Smooth muscle cell of the brain vasculature (primary cell): ENCODE data around the gene DOCK2.

ENCODE experiments used
- DNase-seq: peaks from one replicate; pipeline ENCODE4 v3.0.0-alpha.2; 2012; ENCODE audit warnings: low read depth, low spot score

Gene DOCK2

DNA sequence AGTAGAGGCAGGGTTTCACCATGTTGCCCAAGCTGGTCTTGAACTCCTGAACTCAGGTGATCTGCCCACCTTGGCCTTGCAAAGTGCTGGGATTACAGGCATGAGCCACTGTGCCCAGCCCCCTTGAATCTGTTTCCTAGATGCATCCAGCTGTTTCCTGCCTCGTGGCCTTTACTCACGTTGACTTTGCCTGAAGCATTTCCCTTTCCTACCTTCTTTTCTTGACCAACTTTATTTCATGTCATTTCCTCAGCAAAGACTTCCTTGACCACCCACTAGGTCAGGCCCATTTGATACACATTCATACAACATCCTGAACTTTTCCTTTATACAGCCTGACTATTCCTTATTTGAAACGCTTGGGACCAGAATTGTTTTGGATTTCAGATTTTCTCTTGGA is 51.0 kb downstream of the DOCK2 start:
- DNase-seq = no peak

DNA sequence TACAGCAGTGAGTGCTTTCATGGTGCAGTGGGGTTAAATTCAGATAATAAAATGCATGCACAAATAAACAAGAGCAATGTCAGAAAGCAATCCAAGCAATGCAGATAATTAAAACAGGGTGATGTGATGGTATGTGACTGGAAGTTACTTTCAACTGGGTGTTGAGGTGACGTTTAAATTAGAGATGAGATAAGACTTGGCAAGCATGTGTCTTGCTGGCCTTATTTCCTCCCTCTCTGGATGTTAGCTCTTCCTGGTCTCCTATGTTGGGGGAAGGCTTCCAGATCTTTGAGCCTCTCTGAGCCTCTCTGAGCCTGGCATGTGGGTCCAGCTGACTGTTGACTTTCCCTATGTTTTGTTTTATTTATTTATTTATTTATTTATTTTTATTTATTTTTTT is 54.4 kb downstream of the DOCK2 start:
- DNase-seq = no peak

DNA sequence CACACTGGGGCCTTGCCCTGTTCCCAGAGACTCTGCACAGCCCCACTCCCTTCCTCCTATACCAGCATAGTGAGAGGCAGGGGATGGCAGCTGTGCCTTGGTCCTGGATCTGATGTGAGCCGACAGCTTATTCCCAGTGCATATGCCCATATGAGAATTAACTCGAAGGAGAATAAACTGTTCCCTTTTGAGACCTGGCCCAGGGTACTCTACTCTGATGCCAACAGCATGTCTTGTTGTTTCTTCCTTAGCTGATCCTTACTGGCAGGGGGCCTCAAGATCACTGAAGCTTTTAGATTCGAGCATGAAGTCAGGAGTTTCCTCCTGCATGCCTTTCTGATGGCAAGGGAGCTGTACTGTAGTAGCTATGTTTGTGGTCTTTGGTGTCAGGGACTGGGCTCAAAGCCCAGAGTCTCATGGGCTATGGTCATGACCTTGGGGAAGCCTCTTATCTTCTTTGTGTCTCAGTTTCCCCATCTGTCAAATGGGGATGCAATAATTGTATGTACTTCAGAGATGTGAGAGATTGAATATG is 57.1 kb downstream of the DOCK2 start:
- no peak for DNase-seq

DNA sequence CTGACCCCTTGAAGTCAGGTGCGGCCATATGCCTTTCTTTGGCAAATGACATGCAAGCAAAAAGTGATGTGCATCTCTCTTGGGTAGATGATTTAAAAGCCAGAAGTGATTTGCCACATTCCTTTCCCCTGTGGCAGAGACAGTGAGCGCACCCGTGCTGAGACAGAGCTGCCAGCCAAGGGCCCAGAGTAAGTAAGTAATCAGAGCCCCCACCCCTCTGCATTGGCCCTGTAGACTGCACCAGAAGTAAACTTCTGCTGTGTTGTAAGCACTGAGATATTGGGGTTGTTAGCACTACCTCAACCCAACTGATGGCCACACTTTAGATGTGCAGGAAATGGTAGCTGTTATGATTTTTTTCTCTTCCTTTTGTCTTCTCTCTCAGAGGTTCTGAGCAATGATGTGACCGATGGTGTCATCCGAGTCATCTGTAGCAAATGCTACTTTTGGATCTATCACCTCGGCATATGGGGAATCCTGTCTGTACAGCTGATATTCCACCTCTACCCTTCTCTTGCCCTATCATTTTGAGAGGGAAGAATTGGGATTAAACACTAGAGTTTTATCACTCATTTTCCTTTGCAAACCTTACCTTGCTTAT is 58.0 kb downstream of the DOCK2 start:
- no peak for DNase-seq

DNA sequence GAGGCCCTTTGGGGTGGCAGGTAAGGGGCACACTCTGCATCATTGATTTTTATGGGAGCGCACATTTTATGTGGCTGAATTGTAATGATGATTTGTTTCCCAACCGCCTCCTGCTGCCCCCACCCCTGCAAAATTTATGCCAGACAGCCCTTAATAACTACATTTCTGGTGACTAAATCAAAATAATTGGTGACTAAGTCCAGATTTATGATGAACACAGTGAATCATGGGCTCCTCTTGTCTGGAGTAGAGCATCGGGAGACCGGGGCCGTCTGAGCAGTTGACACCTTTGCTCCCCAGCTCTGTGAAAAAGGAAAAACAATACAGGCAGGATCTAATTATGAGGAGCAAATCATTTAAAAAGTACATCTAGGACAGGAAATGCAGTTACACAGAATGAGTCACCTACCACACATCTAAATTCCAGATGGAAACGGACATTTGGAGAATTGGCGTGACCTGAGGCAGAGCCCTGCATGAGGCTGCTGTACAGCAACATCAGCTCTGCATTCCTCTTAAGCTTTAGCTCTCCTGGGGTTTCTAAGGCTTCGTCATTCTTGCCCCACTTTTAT is 58.9 kb downstream of the DOCK2 start:
- peak; percentile 85 for DNase-seq

DNA sequence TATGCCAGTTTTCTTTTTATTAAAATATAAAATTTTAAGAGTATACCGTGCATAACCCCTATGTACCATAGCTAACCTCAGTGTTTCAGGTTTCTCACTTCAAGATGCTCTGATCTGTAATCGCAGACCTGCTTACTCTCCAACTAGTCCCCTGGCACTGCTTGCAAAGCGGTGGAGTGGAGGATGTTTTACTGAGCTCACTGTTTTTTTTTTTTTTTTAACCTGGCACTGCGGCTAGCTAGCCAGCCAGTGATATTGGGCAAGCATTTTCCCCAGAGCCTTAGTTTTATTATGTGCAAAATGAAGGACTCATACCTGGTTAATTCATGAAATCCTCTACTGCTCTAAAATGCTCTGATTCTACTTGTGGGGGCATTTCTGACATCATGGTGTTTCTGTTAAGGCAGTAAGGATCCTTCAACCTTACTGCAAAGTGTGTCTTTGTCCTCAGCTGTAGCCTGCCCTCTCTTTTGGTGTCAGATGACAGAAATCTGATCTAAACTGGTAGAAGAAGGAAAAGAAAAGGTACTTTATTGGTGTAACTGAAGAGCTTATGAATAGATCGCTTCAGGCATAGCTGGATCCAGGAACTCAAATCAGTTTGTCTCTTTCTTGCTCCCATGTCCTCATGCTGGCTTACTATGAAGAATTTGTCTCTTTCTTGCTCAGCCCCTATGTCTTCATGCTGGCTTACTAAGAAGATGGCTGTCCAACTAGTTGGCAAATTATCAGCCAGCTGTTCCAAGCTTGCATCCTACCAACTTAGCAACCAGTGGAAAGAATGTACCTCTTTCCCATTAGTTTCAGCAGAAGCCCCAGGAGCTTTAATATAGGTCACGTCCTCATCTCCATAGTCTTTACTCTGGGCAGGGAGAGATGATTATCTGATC is 59.8 kb downstream of the DOCK2 start:
- DNase-seq = no peak

DNA sequence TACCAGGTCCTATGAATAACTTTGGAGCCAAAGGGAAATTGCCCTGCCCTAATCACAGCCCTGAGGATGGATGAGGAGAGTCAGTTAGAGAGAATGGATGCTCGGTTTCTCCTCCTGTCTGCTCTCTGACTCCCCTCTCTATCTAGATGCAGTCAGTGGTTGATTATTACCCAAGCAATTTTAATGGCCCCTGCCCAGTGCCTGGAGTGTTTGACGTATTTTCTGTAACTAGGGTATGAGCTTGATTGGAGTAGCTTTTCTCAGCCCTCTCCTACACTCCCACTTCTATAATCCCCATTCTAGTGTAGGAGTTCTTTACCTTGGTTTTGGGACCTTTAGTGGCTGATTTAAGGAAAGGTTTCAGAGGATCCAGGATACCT is 60.4 kb downstream of the DOCK2 start:
- DNase-seq = no peak

DNA sequence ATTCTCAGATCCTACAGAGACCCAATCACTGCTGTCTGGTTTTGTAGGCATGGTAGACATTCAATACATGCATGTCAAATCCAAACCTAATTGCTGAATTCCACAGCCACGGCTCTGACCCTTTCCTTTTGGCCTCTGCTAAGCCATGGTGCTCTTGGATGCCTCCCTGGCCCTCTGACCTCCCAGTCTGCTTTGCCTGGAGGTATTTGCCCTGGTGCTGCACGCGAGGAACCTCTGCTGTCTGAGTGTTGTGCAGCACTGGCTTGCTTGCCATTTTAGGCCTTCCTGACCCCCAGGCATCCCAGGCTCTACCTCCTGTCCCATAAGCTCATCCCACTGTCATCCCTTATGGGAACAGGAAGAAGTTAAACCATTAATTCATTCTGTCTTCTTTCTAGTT is 60.9 kb downstream of the DOCK2 start:
- DNase-seq = no peak

DNA sequence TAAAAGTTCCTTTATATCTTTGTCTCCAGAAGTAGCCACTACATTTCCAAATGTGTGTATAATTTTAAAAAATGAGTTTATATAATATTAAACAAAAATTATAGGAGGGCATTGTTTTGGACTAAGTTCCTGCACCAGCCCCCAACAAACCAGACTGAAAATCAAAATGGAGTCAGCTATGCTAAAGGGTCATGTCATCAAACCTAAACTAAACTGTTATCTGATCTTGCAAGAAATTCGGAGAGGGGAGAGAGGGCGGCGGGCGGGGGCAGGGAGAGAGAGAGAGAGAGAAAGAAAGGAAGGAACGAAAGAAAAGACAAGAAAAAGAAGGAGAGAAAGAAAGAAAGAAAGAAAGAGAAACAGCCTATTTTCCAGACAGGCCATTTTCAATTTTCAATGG is 63.5 kb downstream of the DOCK2 start:
- DNase-seq = no peak

DNA sequence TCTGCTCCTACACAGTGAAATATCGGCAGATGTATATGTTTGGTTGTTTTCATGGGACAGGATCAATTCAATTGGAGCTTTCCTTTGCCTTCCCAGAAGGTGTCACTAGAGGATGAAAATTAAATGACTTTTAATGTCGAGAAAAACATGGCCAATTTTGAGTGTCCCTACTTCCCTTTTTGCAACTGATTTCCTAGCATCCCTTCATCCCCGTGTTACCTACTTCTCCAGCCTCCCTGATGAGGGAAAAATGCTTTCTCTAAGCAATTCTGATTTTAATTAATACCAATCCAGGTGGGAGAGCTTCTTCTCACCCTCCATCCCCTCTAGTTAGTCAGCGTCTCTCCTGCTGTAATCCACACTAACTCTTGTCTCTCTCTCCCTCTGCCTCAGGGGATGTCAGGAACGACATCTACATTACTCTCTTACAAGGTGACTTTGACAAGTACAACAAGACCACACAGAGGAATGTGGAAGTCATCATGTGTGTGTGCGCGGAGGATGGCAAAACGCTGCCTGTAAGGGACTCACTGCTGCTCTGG is 64.9 kb downstream of the DOCK2 start:
- no peak for DNase-seq

DNA sequence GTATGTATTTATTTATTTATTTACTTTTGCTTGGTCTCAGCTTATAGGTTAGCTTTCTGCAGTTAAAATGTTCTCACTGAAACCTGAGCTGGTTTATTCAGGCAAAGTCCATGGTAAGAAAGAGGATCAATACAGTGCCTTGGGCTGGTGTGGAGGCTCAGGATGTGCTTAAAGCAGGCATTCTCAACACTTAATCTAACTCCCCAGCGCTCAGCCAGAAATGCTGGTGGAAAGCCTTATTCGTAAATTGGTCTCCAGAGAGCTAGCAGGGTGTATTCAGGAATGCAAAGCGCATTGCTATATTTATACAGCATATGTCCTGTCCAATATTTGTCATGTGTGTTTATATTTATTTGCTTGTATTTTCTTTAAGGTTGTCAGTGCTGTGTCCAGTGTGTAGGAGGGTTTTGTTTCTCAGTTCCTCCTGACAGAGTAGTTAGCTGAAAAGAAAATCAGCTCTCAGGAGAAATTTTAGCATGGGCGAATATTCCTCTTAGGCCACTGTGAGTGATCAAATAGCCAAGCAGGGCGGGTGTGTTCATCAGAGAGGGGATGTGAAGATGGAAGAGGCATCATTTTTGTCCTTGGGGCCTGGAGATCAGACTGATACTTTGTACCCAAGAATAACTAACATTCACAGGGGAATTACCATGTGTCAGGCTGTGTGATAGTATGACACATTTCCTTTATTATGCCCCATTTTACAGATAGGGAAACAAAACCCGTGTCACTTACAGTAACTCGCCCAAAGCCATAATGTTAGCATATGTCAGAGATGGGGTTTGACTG is 65.8 kb downstream of the DOCK2 start:
- no peak for DNase-seq

DNA sequence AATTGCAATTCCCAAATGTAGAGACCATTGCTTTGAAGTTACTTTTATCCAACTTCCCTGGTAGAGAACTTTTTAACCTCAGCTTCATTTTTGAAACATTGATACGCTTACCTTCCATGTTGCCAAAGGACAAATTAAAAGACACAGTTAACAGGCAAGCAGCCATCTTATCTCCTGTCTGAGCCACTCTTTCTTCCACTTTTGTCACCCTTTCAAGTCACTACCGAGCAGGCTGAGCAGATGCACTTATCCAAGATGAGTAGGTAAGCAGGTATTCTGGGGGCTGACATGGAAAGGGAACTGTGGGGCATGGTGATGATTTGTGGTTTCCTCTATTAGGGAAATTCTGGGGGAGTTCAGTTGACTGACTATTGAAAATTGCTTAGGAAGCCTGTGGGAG is 66.7 kb downstream of the DOCK2 start:
- no peak for DNase-seq

DNA sequence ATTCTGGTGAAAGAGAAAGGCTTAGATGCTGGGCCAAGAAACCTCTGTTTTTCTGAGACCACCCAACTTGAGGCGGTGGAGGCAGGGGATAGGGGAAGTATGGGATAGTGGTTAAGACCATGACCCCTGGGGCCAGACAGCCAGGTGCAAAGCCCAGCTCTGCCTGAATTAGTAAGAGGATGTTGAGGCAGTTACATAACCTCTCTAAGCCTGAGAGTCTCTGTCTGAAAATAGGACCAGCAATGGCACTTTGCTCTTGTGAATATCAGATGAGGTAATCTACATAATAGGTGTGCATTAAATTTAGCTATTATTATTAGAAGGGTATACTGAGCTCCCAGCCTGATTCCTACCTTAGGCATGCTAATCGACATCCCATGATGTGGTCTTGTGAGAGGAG is 68.2 kb downstream of the DOCK2 start:
- no peak for DNase-seq

DNA sequence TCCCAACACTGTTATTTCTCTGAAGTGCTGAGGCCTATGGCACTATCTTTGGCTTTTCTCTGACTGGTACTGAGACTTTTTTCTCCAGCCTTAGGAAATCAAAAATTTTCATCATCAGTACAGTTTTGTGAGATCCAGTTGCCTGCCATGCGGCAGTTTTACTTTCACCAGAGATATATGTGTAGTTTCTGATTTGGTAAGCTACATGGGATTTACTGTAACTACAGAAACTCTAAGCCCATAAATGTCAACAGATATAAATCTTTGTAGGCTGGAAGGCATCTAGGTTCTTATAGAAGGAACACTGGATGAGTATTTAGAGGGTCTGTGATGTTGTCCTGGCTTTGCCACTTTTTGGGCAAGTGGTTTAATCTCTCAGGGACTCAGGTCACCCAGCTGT is 69.0 kb downstream of the DOCK2 start:
- DNase-seq = no peak

DNA sequence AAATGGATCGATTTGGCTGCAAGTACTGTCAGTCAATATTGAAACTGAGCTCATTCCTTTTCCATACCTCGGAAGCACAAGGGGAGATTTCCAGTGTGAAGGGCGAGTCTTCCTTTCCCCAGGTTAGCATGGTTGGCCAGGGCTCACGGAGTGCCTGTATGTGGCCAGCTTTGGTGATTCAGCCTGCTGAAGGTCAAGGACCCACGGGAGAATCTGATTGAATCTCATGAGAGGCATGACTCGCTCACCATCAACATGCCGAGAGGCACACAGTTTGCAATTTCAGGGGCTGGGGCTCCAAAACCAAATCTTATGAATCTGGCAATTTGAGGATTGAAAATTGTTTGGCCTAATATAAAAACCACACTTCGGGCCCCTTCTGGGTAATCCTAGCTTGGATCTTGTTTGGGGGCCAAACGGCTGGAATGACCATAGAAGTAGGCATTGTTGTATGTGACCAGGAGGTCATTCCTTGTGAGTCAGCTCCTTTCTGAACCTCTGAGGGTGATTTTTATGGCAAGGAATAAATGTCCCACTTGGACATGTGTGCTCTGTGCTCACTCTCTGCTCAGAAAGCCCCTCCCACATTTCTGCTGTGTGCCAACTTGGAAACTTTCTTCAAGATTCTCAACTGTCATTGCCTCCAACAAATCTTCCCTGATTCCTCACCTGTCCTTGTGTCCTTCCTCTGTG is 69.8 kb downstream of the DOCK2 start:
- DNase-seq = no peak

DNA sequence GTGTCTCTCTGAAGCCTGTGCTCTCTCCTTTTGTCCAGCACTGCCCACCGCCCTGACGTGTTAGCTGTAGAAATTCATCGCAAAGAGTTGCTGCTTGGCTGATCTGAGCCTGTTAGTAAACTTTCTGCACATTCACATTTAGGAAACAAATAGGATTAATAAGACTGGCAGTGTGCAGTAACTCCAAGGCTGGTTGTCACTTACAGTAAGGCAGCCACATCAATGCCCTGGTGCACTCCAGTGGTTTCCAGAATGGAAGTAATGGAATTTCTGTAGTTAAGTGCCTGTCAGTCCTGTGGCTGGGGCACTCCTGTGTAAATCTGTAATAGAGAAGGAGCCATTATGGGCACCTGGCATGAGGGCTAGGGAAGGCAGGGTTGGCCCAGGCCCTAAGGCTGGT is 70.6 kb downstream of the DOCK2 start:
- DNase-seq = no peak

DNA sequence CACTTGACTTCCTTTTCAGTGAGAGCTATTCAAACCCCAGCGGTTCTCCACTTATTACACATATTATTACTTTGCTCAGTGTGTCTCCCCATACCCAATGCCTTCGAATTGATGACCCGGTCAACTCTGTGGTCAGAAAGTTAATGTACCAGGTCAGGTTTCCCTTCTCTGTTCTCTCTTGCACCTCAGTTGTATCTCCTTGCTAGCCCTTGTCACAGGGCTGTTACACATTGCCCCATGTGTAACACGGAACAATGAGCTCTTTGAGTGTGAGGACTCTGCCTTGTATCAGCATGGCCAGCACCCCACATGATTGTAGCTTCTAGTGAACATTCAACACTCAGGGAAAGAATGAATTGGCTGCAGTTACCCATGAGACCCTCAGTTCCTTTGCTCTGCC is 73.6 kb downstream of the DOCK2 start:
- no peak for DNase-seq

DNA sequence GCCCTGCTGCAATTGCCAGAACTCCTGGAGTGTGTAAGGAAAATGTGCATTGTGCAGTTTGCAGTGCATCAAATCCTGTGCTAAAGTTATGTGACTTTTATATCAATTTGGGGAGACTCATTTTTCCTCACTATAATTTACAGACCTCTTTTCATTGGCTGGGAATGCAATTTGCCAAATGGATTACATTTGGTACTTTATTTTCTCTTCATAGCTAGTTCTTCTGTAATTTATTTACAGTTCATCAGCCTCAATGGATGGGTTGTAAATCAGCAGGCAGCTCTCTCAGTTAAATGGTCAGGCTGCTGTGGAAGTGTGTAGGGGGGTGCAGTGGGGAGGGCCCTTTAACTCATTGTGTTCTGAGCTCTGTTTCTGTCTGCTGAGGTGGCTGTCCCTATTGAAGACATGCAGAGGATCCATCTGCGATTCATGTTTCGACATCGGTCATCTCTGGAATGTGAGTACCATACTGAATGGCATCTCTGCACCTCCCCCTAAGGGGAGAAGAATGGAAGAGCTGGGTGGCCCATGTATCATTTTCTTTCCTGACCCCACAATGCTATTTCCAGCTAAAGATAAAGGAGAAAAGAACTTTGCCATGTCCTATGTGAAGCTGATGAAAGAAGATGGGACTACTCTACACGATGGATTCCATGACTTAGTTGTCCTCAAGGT is 74.6 kb downstream of the DOCK2 start:
- DNase-seq = no peak

DNA sequence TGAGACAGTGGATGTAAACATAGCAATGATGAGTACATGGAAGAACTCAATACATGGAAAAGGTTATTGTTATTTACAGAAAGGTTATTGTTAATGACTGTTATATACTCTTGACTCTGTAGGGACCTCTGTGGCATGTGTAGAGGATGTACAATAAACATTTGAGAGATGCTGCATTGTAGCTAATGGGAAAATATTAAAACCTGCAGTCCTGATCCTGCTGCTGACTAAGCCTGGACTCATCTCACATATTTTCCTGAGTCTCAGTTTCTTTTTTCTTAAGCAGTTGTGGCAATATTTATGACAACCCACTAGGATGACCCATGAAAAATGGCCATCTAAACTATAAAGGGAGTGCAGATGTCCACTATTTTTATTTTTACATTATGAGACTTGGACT is 75.4 kb downstream of the DOCK2 start:
- no peak for DNase-seq

DNA sequence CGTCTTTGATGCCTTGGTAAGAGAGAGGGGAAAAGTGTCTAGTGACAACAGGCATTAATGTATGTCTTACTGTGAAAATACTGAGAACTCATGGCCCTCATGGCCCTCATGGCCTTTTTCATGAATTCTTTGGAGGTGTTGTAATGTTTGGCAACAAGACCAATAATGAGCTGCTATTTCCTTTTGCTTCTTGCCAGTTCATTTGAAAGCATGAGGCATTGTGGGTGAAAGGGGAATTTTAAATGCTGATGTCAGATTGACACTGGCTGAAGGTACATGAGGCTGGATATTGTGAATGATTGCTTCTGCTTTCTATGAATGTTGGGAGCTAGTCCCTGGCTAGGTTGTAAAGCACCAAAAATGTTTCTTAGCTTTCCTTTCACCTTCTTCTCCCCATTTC is 79.2 kb downstream of the DOCK2 start:
- no peak for DNase-seq

DNA sequence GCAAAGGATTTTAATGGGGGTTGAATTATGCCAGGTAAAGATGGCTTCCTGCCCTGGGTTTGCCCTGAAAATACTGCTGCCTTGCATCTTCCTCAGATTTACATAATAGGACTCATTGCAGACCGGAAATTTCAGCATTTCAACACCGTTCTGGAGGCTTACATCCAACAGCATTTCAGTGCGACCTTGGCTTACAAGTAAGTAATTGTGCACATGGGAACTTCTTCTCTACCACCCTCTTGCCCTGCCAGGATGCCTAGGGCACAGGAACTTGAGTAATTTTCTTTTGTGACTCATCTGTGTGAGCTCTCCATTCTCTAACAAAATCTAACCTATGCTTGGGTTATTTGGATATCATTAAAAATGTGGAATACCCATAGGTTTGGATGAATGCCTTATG is 80.2 kb downstream of the DOCK2 start:
- no peak for DNase-seq
